Left ventricle myocardium superior (tissue), 1 donor: ENCODE measurements around the gene LHX5. TPM values are rescaled to one million over a fixed set of nuclear protein-coding genes. Genes with fewer than 3 reads are reported as not detected.

Experiments used
- ATAC-seq: fragments of 200-7000 bp; cut with Tn5 transposase; one replicate; pipeline ENCODE4 v1.9.1; 2020; ENCODE audit warnings: mild to moderate bottlenecking, moderate library complexity
- DNase-seq: peaks from one replicate; pipeline ENCODE4 v3.0.0-alpha.2; 2020
- intact Hi-C: fragments of 100-400 bp; cut with micrococcal nuclease; formaldehyde crosslinking; loops from one replicate; pipeline ENCODE4 v1.11.0; 2022
- total RNA-seq: library from RNA; stranded (reverse); fragmentation: NEBNext Ultra II Directional; extraction: Animal tissue kit (Norgen Biotek cat#: 25700); gene quantifications from one replicate; pipeline ENCODE4 v1.2.1, GENCODE V29; 2021
- donor health status: DM: no; HTN: yes; CAD: no; lungs with severe emphysema.

LHX5 gene
- total RNA-seq, 1 donor from 2014 or later: not detected

GRCh38 chr12:113479216-113479589, 7.5 kb upstream of the LHX5 start:
- DNase-seq: no peak
- intact Hi-C loops: no loop called here
- ATAC-seq: no peak

- DNase-seq: no peak
- intact Hi-C loops: no loop called here
- no peak for ATAC-seq
These were observed 6.8 kb upstream of the LHX5 start for GRCh38 chr12:113478351-113479011.

GRCh38 chr12:113477842-113478215, 6.2 kb upstream of the LHX5 start:
- intact Hi-C loops: no loop called here
- ATAC-seq (no peak), DNase-seq (no peak)

DNA sequence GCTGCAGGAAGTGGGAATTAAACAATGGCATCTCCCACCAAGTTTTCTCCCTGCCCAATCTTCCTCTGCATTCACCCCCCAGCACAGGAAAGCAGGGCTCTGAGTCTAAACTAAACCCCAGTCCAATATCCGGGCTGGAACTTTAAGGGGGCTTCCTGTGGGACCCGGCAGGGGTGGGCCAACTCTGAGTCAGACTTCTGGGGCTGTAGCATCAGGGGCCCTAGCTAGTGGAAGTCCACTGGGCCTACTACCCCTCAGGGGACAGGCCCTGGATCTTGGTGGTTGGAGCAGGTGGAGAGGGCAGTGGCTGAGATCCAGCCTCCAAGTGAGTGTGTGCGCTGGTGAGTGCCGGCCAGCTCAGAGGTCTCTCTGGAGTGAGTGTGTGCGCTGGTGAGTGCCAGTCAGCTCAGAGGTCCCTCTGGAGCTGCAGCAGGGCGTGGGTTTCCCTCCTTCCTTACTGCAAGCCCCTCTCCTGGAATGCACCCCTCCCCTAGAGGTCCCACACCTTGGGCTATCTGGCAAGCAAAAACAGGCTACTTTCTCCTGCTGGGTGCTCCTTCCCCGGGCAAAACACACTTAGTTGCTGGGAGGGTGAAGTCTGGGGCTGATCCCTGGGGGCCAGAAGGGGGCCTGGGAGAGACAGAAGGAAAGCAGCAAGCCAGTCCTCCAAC, 5.6 kb upstream of the LHX5 start:
- no peak for ATAC-seq
- intact Hi-C loops: no loop called here

GRCh38 chr12:113476176-113476986, 4.7 kb upstream of the LHX5 start:
- intact Hi-C loops: no loop called here
- DNase-seq: no peak
- ATAC-seq: no peak

More for the DNA sequence above, 5.6 kb upstream of the LHX5 start:
- DNase-seq: no peak

DNA sequence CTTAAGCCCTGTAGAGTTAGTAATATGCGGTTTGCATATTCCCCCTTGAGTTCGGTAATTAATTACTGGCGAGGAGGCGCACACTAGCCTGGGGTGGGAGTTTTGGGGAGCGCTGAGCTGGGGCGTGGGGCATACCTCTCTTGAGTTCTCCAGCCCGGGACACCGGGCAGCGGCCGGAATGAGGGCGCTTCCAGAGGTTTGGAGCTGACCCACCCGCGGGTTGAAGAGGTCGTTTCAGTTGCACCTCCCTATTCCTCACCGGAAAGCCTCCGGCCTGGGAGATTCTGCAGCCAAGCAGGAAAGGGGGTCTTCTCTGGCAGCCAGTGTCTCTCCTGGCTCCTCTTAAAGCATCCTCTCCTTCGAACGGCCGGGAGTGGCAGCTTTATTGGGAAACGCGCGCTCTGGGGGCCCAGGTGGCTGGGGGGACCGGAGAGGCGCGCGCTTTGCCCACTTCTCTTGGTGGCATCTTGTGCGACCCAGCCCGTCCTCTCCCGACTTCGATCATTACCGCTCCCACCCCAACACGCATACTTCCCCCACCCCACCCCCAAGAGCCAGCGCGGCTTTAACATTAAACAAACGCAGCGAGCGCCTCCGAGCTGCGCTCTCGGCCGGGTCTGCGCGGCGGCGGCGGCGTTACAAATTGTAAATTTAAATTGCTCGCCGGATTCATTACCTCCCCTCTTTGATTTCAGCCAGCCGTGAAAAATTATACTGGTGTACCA, 3.9 kb upstream of the LHX5 start:
- no peak for DNase-seq
- intact Hi-C loops: no loop called here
- ATAC-seq: no peak

DNA sequence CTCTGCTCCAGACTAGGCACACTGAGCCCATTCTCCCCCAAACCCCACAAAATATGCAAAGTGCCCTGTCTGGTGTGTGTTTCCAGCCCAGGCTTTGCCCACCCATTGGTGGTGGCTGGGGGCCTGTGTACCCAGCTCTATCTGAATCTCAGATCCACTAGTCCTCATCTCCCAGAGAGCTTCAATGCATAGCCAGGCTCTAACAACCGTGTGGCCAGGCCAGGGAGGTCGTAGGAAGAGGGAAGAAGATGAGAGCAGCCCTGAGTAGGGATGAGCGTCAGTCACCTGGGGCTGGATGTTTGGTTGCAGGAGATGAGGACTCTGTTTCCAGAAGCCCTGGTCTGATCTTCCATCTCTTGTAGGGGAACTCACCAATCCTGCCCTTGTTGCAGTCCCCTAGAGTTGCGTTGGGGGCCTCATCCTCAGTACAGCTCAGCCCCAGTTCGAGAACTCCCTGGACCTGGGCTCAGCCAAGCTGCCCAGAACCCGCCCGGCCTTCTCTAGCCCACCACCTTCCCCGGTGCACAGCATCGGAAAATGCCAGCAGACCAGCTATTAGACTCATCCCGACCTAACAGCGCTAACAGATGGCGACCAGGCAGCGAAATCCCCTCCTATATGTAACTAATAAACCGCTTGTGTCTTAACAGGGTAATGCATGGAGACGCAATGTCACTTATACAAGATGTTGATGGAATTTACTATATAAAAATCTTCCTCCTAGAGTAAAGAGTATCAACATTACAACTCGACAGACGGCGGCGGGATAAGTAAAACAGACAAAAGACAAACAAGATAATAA, 3.2 kb upstream of the LHX5 start:
- DNase-seq (no peak), ATAC-seq (no peak)
- intact Hi-C loops: no loop called here

DNA sequence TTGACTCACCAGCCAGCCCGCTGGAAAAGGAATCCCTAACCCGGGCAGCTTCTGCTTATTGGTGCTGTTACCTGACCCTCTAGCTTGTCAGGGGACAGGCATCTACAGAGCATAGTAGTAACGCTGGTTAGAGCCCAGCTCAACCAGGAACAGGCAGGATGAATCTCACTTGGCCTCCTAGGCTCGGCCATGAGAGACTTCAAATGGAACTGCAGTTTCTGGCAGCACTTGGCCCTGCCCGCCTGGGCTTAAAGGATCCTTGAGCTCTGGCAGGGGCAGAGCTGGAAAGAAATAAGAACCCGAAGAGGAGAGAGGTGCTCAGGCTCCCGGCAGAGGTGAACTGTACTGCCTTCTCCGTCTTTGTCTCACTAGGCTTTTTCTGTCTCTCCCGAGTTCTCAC, 2.3 kb upstream of the LHX5 start:
- DNase-seq: no peak
- intact Hi-C loops: no loop called here
- ATAC-seq: no peak

DNA sequence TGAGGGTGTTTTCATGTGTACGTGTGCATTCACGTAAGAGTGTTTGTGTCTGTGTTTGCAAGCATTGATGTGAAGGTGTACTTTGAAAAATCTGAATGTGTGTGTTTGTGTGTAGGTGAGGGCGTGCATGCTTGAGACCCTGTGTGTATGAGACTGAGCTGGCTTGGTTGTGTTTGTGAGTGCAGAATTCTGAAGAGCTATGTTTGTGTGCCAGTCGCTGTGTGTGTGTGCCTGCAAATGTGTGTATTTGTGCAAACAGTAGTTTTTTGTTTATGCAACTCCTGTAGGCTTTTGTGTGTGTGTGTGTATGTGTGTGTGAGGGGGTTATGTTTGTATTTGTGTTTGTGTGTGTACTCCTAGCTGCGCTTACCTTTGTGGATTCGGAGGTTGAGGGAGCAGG, 1.7 kb upstream of the LHX5 start:
- intact Hi-C loops: no loop called here
- ATAC-seq (no peak), DNase-seq (no peak)

GRCh38 chr12:113472191-113473121, 785 bp upstream of the LHX5 start:
- DNase-seq: no peak
- intact Hi-C loops: no loop called here
- no peak for ATAC-seq

DNA sequence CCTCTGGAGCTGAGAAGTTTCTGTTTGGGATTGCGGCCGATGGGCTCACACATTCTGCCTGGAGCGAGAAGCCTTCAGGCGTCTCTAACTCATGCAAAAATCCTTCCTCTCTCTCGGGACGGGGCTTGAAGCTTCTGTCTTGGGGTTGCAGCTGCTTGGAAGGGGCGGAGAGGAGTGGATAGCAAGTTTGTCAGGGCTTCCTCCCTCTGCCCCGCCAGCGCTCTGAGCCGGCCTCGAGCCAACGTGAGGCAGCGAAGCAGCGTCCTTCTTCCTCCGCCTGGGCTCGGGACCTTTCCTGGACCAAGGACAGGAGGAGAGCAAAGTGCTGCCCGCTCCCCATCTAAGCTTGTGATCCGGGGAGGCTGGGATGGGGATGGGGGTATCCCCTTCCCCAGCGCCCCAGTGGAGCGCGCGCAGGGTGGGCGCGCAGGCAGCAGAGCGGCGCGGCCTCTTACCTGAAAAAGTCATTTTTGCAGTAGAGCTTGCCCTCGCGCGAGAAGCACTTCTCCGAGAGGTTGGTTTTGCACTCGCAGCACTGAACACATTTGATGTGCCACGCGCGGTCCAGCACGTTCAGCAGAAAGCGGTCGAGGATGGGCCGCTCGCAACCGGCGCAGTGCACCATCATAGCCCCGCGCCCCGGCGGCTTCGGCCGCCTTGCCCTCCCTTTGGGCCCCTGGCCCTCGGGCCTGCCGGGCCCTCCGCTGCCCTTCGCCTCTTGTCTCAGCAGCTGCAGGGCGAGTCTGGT, 626 bp downstream of the LHX5 start:
- ATAC-seq (no peak), DNase-seq (no peak)
- intact Hi-C loops: no loop called here

DNA sequence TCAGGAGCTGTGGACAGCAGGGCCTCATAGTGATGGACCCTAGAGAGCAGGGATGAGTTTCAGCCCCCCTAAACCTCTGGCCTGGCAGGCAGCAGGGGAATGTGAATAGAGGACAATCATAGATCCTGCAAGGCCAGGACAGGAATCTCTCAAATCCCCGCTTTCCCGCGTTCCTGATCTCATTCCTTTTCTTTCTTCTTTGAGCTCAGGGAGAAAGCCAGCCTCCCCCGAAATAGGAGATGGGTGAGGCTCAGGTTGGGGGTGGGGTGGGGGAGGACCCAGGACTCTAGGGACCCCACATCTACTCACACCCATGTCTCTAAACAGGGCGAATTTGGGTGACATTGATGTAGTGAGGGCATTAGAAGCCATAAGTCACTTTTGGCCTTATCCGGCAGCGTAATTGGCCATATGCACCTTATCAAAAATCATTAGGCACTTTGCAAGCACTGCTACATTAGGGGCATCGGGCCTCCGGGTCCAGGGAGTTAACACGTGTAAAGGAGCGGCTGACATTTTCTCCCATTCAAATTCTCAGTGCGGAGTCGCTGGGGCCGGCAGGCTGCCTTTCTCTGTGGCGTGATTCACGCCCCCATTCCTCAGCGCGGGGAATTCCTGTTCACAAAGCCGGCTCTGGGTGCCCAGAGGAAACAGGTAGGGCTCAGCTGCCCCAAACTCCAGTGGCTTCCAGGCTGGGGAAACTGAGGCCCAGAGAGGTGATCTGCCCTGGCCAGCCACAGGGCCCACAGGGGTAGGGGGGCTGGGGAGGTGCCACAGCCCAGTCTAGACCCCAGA, 1.5 kb downstream of the LHX5 start:
- ATAC-seq: no peak
- no peak for DNase-seq
- intact Hi-C loops: no loop called here

GRCh38 chr12:113469224-113469948, 2.3 kb downstream of the LHX5 start:
- ATAC-seq (no peak), DNase-seq (no peak)
- intact Hi-C loops: no loop called here

- no peak for ATAC-seq
- intact Hi-C loops: no loop called here
- DNase-seq: no peak
These were observed 3.1 kb downstream of the LHX5 start for GRCh38 chr12:113468365-113469223.
